WTC11 (cell line): ENCODE measurements around the gene SLC22A31. TPM values are rescaled to one million over a fixed set of nuclear protein-coding genes. Genes with fewer than 3 reads are reported as not detected.

Source experiments
- ATAC-seq: fragments of 200-7000 bp; cut with Tn5 transposase; 2 replicates; pipeline ENCODE4 v1.10.0; 2021; ENCODE audit warnings: mild to moderate bottlenecking, moderate library complexity
- CTCF ChIA-PET: fragments of 300-600 bp; sonication (Branson Sonifier 250); formaldehyde crosslinking; loops from one replicate; lab custom pipeline; 2021; ENCODE audit warnings: antibody characterized with exemption; lab: Charles Lee
- POLR2A ChIA-PET: fragments of 350-600 bp; sonication (Branson Sonifier 250); formaldehyde crosslinking; loops from one replicate; lab custom pipeline; 2021; ENCODE audit warnings: antibody characterized with exemption; lab: Charles Lee
- DNase-seq: peaks from one replicate; pipeline ENCODE4 v3.0.0; 2021; ENCODE audit warnings: low spot score
- H3K27ac Mint-ChIP-seq: 2 replicates; pipeline ENCODE4 v1.8.0; 2021; ENCODE audit warnings: mixed read lengths
- H3K27me3 Mint-ChIP-seq: 2 replicates; pipeline ENCODE4 v1.8.0; 2021; ENCODE audit warnings: low read depth, mild to moderate bottlenecking, moderate library complexity, mixed read lengths
- H3K36me3 Mint-ChIP-seq: 2 replicates; pipeline ENCODE4 v1.8.0; 2021; ENCODE audit warnings: mixed read lengths
- H3K4me1 Mint-ChIP-seq: 2 replicates; pipeline ENCODE4 v1.8.0; 2022; ENCODE audit warnings: mixed read lengths
- H3K4me3 Mint-ChIP-seq: 2 replicates; pipeline ENCODE4 v1.8.0; 2021; ENCODE audit warnings: mild to moderate bottlenecking, moderate library complexity, mixed read lengths
- H3K9me3 Mint-ChIP-seq: 2 replicates; pipeline ENCODE4 v1.8.0; 2021; ENCODE audit warnings: mixed read lengths
- CREM ChIP-seq: sonication (generic); formaldehyde crosslinking; IDR thresholded peaks from 2 replicates; pipeline ENCODE4 v1.8.1; 2022; ENCODE audit warnings: mild to moderate bottlenecking, missing genetic modification reagents, moderate library complexity
- NFATC4 ChIP-seq: fragments of 250-450 bp; sonication (Bioruptor Pico); IDR thresholded peaks from 2 replicates; pipeline ENCODE4 v1.9.0; 2021; ENCODE audit warnings: mild to moderate bottlenecking
- NFE2L1 ChIP-seq: sonication (generic); formaldehyde crosslinking; IDR thresholded peaks from 2 replicates; pipeline ENCODE4 v1.8.1; 2023; ENCODE audit warnings: missing genetic modification reagents
- NFYB ChIP-seq: sonication (generic); formaldehyde crosslinking; conservative IDR thresholded peaks from 2 replicates; pipeline ENCODE4 v1.8.0; 2022; ENCODE audit warnings: low read depth, missing genetic modification reagents
- NR1H2 ChIP-seq: sonication (generic); formaldehyde crosslinking; IDR thresholded peaks from 2 replicates; pipeline ENCODE4 v1.9.0; 2021; ENCODE audit warnings: mild to moderate bottlenecking, moderate library complexity, missing genetic modification reagents
- NR2C2 ChIP-seq: sonication (generic); formaldehyde crosslinking; IDR thresholded peaks from 2 replicates; pipeline ENCODE4 v1.8.0; 2022; ENCODE audit warnings: mild to moderate bottlenecking, missing genetic modification reagents
- TP53 ChIP-seq: sonication (generic); formaldehyde crosslinking; IDR thresholded peaks from 2 replicates; pipeline ENCODE4 v1.8.1; 2023; ENCODE audit warnings: mild to moderate bottlenecking, missing genetic modification reagents
- total RNA-seq: library from RNA; stranded (reverse); gene quantifications from 3 replicates; pipeline ENCODE4 v1.2.3, GENCODE V29; 2021
- TF ChIP-seq, protein P1 (sequence below): fragments of 250-450 bp; sonication (Bioruptor Pico); IDR thresholded peaks from 2 replicates; pipeline ENCODE4 v1.9.0; 2021; ENCODE audit warnings: moderate library complexity, mild to moderate bottlenecking, inconsistent platforms, borderline replicate concordance
- TF ChIP-seq, protein P2 (sequence below): sonication (generic); formaldehyde crosslinking; IDR thresholded peaks from 2 replicates; pipeline ENCODE4 v1.8.1; 2023; ENCODE audit warnings: mild to moderate bottlenecking, missing genetic modification reagents
- TF ChIP-seq, protein P3 (sequence below): fragments of 250-450 bp; sonication (Bioruptor Pico); IDR thresholded peaks from 2 replicates; pipeline ENCODE4 v2.1.2; 2022; ENCODE audit warnings: mild to moderate bottlenecking, moderate library complexity
- TF ChIP-seq, protein P4 (sequence below): fragments of 250-450 bp; sonication (Bioruptor Pico); conservative IDR thresholded peaks from 2 replicates; pipeline ENCODE4 v1.9.0; 2021; ENCODE audit warnings: mild to moderate bottlenecking
- TF ChIP-seq, protein P5 (sequence below): fragments of 250-450 bp; sonication (Bioruptor Pico); IDR thresholded peaks from 2 replicates; pipeline ENCODE4 v1.8.0; 2021; ENCODE audit warnings: mild to moderate bottlenecking
- TF ChIP-seq, protein P6 (sequence below): sonication (generic); formaldehyde crosslinking; IDR thresholded peaks from 2 replicates; pipeline ENCODE4 v1.8.0; 2022; ENCODE audit warnings: mild to moderate bottlenecking, missing genetic modification reagents
- TF ChIP-seq, protein P7 (sequence below): fragments of 250-450 bp; sonication (Bioruptor Pico); IDR thresholded peaks from 2 replicates; pipeline ENCODE4 v1.9.0; 2021; ENCODE audit warnings: mild to moderate bottlenecking

Gene SLC22A31
- total RNA-seq, 1 experiment from 2014 or later = 12.1 TPM

DNA sequence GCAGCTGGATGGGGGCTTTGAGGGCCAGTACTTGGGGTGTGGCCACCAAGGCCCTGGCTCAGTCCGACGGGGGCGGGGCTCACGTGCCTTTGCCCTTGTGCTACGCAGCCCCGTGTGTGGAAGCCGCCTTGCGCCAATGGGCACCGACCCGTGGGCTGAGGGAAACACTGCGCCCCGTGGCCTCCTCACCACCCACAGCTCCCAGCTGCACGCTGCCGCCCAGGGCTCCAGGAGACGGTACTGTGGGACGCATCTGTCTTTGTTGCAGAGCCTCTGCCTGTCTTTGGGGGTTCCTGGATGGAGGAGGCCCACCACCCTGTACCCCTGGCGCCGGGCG is 21.2 kb downstream of the SLC22A31 start:
- H3K36me3 Mint-ChIP-seq = no peaks in the 10 kb centered on the region
- no peak for ATAC-seq
- H3K27me3 Mint-ChIP-seq = peaks cover 2% of the 10 kb centered on the region; the same call in 1 of the 2 replicates
- H3K4me1 Mint-ChIP-seq = 0 out of 2 replicates have a peak, but pooled peaks cover 3% of the 10 kb centered on the region
- no peak overlapping the region for H3K4me3 Mint-ChIP-seq
- ChIA-PET POLR2A (no interaction called here), CTCF (no interaction called here)
- TF ChIP-seq NFE2L1 (CRISPR knock-in tag) (no peak), NFYB (CRISPR knock-in tag) (no peak), CREM (CRISPR knock-in tag) (no peak), NR2C2 (CRISPR knock-in tag) (no peak)
- TF ChIP-seq, protein P1, sequence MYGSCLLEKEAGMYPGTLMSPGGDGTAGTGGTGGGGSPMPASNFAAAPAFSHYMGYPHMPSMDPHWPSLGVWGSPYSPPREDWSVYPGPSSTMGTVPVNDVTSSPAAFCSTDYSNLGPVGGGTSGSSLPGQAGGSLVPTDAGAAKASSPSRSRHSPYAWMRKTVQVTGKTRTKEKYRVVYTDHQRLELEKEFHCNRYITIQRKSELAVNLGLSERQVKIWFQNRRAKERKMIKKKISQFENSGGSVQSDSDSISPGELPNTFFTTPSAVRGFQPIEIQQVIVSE (CRISPR knock-in tag) = no peak
- TF ChIP-seq, protein P2, sequence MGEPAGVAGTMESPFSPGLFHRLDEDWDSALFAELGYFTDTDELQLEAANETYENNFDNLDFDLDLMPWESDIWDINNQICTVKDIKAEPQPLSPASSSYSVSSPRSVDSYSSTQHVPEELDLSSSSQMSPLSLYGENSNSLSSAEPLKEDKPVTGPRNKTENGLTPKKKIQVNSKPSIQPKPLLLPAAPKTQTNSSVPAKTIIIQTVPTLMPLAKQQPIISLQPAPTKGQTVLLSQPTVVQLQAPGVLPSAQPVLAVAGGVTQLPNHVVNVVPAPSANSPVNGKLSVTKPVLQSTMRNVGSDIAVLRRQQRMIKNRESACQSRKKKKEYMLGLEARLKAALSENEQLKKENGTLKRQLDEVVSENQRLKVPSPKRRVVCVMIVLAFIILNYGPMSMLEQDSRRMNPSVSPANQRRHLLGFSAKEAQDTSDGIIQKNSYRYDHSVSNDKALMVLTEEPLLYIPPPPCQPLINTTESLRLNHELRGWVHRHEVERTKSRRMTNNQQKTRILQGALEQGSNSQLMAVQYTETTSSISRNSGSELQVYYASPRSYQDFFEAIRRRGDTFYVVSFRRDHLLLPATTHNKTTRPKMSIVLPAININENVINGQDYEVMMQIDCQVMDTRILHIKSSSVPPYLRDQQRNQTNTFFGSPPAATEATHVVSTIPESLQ (CRISPR knock-in tag) = no peak
- TF ChIP-seq, protein P3, sequence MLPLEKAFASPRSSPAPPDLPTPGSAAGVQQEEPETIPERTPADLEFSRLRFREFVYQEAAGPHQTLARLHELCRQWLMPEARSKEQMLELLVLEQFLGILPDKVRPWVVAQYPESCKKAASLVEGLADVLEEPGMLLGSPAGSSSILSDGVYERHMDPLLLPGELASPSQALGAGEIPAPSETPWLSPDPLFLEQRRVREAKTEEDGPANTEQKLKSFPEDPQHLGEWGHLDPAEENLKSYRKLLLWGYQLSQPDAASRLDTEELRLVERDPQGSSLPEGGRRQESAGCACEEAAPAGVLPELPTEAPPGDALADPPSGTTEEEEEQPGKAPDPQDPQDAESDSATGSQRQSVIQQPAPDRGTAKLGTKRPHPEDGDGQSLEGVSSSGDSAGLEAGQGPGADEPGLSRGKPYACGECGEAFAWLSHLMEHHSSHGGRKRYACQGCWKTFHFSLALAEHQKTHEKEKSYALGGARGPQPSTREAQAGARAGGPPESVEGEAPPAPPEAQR (CRISPR knock-in tag) = no peak
- no peak for DNase-seq
- no peak overlapping the region for H3K27ac Mint-ChIP-seq
- H3K9me3 Mint-ChIP-seq = no peaks in the 10 kb centered on the region

DNA sequence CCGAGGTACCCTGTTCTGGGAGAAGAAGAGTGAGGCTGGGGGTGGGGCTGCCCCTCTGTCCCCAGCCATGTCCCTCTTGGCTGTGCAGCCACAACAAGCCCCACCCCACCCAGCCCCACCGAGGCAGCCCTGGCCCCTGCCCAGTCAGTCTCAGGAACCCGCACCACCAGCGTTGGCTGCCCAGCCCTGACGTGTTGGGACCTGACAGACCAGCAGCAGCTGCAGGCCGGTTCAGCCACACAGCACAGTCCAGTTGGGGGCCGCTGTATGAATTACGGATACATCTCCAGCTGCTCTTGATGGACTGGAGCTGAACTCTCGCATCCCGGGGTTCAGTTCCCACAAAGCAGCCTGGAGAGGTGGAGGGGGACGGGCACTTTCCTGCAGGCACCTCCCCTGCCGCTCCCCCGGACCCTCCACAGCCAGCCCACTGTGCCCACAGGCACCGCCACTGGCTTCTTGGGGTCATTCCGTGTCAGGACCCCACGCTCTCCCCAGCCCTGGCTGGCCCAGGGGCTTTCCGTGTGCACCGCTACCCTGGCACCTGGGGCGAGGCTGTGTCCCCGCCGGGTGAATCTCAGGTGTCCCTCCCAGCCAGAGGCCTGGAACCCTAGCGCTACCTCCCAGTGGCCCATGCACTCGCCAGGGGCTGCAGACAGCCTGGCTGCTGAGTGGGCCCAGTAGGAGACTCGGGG is 21.7 kb downstream of the SLC22A31 start:
- TF ChIP-seq, protein P4, sequence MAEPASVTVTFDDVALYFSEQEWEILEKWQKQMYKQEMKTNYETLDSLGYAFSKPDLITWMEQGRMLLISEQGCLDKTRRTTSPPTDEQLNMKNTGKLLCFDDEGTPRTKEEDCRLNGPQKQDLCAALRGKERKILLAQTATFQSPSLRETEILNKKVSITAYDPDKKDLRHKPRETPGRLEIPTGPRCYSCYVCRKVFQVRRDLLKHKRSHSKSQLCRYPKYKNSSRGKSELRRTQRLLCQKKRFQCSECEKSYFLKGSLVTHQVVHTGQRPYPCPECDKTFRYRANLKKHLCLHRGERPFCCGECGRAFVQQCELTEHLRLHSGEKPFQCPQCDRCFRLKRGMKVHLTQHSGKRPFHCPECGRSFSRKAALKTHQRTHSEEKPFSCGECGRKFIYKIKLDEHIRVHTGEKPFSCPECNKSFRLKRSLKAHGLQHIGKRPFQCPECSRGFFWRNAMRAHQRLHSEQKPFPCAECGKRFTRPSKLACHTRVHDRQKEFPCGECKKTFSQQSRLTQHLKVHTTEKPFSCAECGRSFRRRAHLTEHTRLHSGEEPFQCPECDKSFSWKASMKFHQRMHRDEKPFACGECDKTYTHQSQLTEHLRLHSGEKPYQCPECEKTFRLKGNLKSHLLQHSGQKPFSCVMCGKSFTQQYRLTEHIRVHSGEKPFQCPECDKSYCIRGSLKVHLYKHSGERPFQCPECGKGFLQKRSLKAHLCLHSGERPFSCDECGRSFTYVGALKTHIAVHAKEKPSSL (CRISPR knock-in tag) = no peak
- TF ChIP-seq, protein P5, sequence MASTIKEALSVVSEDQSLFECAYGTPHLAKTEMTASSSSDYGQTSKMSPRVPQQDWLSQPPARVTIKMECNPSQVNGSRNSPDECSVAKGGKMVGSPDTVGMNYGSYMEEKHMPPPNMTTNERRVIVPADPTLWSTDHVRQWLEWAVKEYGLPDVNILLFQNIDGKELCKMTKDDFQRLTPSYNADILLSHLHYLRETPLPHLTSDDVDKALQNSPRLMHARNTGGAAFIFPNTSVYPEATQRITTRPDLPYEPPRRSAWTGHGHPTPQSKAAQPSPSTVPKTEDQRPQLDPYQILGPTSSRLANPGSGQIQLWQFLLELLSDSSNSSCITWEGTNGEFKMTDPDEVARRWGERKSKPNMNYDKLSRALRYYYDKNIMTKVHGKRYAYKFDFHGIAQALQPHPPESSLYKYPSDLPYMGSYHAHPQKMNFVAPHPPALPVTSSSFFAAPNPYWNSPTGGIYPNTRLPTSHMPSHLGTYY = no peak
- TF ChIP-seq, protein P6, sequence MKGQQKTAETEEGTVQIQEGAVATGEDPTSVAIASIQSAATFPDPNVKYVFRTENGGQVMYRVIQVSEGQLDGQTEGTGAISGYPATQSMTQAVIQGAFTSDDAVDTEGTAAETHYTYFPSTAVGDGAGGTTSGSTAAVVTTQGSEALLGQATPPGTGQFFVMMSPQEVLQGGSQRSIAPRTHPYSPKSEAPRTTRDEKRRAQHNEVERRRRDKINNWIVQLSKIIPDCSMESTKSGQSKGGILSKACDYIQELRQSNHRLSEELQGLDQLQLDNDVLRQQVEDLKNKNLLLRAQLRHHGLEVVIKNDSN (CRISPR knock-in tag) = no peak
- Mint-ChIP-seq H3K27me3 (peaks cover 2% of the 10 kb centered on the region; the same call in 1 of the 2 replicates), H3K36me3 (no peaks in the 10 kb centered on the region), H3K4me1 (0 out of 2 replicates have a peak, but pooled peaks cover 4% of the 10 kb centered on the region), H3K27ac (no peak overlapping the region), H3K4me3 (no peak overlapping the region), H3K9me3 (no peaks in the 10 kb centered on the region)
- ATAC-seq (no peak), DNase-seq (no peak)
- ChIA-PET CTCF (no interaction called here), POLR2A (no interaction called here)

DNA sequence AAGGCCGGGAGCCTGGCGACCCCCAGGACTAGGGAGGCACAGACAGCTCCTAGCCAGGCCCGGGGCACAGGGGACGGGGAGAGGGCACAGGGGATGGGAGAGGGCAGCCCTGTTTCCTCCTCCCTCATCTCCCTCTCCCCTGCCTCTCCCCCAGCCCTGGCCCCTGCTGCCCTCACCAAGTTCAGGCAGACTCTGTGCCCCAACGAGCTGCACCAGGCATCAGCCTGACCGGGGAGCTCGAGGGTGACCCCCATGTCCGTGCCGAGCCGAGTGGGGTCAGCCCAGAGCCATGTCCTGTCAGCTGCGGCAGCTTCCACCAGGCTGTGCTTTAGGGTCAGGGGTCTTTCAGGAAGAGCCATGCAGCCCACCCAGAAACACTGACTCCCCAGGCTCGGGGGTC is 22.8 kb downstream of the SLC22A31 start:
- CTCF ChIA-PET = interaction anchor here (1.0 to 1.5 kb wide), 3 partner anchors 10 to 440 kb away, joined by 3 to 10 read pairs (median 8); no protein-coding TSS in a partner anchor
- Mint-ChIP-seq H3K36me3 (no peaks in the 10 kb centered on the region), H3K27ac (no peak overlapping the region), H3K4me1 (peaks cover 7% of the 10 kb centered on the region; the same call in 1 of the 2 replicates), H3K4me3 (no peak overlapping the region), H3K27me3 (peaks cover 2% of the 10 kb centered on the region; the same call in 1 of the 2 replicates), H3K9me3 (no peaks in the 10 kb centered on the region)
- no peak for DNase-seq
- ATAC-seq = no peak
- POLR2A ChIA-PET = interaction anchor here (0.5 kb wide), 1 partner anchor 48 kb away, joined by 5 read pairs; no protein-coding TSS in a partner anchor
- TF ChIP-seq NR1H2 (CRISPR knock-in tag) (no peak), NFATC4 (CRISPR knock-in tag) (no peak), NFE2L1 (CRISPR knock-in tag) (no peak), TP53 (CRISPR knock-in tag) (no peak)
- TF ChIP-seq, protein P5 = no peak
- TF ChIP-seq, protein P7, sequence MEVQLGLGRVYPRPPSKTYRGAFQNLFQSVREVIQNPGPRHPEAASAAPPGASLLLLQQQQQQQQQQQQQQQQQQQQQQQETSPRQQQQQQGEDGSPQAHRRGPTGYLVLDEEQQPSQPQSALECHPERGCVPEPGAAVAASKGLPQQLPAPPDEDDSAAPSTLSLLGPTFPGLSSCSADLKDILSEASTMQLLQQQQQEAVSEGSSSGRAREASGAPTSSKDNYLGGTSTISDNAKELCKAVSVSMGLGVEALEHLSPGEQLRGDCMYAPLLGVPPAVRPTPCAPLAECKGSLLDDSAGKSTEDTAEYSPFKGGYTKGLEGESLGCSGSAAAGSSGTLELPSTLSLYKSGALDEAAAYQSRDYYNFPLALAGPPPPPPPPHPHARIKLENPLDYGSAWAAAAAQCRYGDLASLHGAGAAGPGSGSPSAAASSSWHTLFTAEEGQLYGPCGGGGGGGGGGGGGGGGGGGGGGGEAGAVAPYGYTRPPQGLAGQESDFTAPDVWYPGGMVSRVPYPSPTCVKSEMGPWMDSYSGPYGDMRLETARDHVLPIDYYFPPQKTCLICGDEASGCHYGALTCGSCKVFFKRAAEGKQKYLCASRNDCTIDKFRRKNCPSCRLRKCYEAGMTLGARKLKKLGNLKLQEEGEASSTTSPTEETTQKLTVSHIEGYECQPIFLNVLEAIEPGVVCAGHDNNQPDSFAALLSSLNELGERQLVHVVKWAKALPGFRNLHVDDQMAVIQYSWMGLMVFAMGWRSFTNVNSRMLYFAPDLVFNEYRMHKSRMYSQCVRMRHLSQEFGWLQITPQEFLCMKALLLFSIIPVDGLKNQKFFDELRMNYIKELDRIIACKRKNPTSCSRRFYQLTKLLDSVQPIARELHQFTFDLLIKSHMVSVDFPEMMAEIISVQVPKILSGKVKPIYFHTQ (CRISPR knock-in tag) = no peak
- TF ChIP-seq, protein P3 (CRISPR knock-in tag) = no peak
